GM23338 (cell line): ENCODE measurements around the gene FOXP1. TPM values are rescaled to one million over a fixed set of nuclear protein-coding genes. Genes with fewer than 3 reads are reported as not detected.

Source experiments
- ATAC-seq: fragments of 200-7000 bp; cut with Tn5 transposase; 3 replicates; pipeline ENCODE4 v1.9.1; 2020
- DNase-seq: peaks from one replicate; pipeline ENCODE4 v3.0.0-alpha.2; 2015; ENCODE audit warnings: low spot score
- H2AFZ ChIP-seq: fragments of 200-600 bp; sonication (generic); 2 replicates; pipeline ENCODE4 v1.8.0; 2016; ENCODE audit warnings: antibody characterized with exemption, mild to moderate bottlenecking, moderate library complexity
- H3F3A ChIP-seq: fragments of 200-600 bp; sonication (generic); replicated peaks from 2 replicates; pipeline ENCODE4 v1.8.0; 2017; ENCODE audit warnings: antibody characterized with exemption, mixed run types, low read depth
- H3K27ac ChIP-seq: fragments of 200-600 bp; sonication (generic); 2 replicates; pipeline ENCODE4 v1.6.1; 2016; ENCODE audit warnings: low read depth
- H3K27me3 ChIP-seq: fragments of 200-600 bp; sonication (generic); 2 replicates; pipeline ENCODE4 v1.8.0; 2016; ENCODE audit warnings: mild to moderate bottlenecking, mixed run types, moderate library complexity; ENCODE audit not compliant: insufficient read depth
- H3K36me3 ChIP-seq: fragments of 200-600 bp; sonication (generic); 2 replicates; pipeline ENCODE4 v1.8.0; 2016; ENCODE audit warnings: mild to moderate bottlenecking; ENCODE audit not compliant: insufficient read depth
- H3K4me1 ChIP-seq: fragments of 200-600 bp; sonication (generic); 2 replicates; pipeline ENCODE4 v1.8.0; 2016; ENCODE audit warnings: mild to moderate bottlenecking, moderate library complexity; ENCODE audit not compliant: insufficient read depth
- H3K4me2 ChIP-seq: fragments of 200-600 bp; sonication (generic); 2 replicates; pipeline ENCODE4 v1.7.1; 2017; ENCODE audit warnings: mixed run types
- H3K4me3 ChIP-seq: fragments of 200-600 bp; sonication (generic); 2 replicates; pipeline ENCODE4 v1.6.1; 2016; ENCODE audit warnings: mixed run types
- H3K79me2 ChIP-seq: fragments of 200-600 bp; sonication (generic); replicated peaks from 2 replicates; pipeline ENCODE4 v1.8.0; 2017; ENCODE audit warnings: mild to moderate bottlenecking; ENCODE audit not compliant: insufficient read depth
- H3K9me2 ChIP-seq: fragments of 200-600 bp; sonication (generic); 2 replicates; pipeline ENCODE4 v1.8.0; 2017; ENCODE audit not compliant: insufficient read depth
- H4K20me1 ChIP-seq: fragments of 200-600 bp; sonication (generic); replicated peaks from 2 replicates; pipeline ENCODE4 v1.8.0; 2017; ENCODE audit warnings: mild to moderate bottlenecking; ENCODE audit not compliant: insufficient read depth
- H3K27ac Mint-ChIP-seq: 2 replicates; pipeline ENCODE4 v1.8.0; 2020; ENCODE audit warnings: inconsistent platforms, mild to moderate bottlenecking, moderate library complexity, mixed read lengths
- H3K27me3 Mint-ChIP-seq: 3 replicates; pipeline ENCODE4 v1.8.0; 2022; ENCODE audit warnings: low read depth, mild to moderate bottlenecking, moderate library complexity, mixed read lengths, inconsistent platforms; ENCODE audit not compliant: insufficient read depth, poor library complexity
- H3K36me3 Mint-ChIP-seq: 3 replicates; pipeline ENCODE4 v1.8.0; 2021; ENCODE audit warnings: low read depth, mild to moderate bottlenecking, inconsistent platforms, moderate library complexity, mixed read lengths
- H3K4me1 Mint-ChIP-seq: 3 replicates; pipeline ENCODE4 v1.8.0; 2020; ENCODE audit warnings: mild to moderate bottlenecking, inconsistent platforms, mixed read lengths
- H3K4me3 Mint-ChIP-seq: 3 replicates; pipeline ENCODE4 v1.8.0; 2021; ENCODE audit warnings: moderate library complexity, mild to moderate bottlenecking, inconsistent platforms, mixed read lengths
- H3K9me3 Mint-ChIP-seq: 3 replicates; pipeline ENCODE4 v1.8.0; 2020; ENCODE audit warnings: moderate library complexity, mild to moderate bottlenecking, inconsistent platforms, mixed read lengths
- CREB1 ChIP-seq: fragments of 250-450 bp; sonication (Bioruptor Pico); IDR thresholded peaks from 2 replicates; pipeline ENCODE4 v1.5.0; 2020; ENCODE audit warnings: low read depth, mild to moderate bottlenecking, moderate library complexity
- CTCF ChIP-seq, 2 experiments: fragments of 200-600 bp in 1 of 2; sonication (generic) in 1 of 2; conservative IDR thresholded peaks; 2 replicates each; pipeline versions ENCODE4 v1.5.1 to v1.6.1; 2016 to 2017; ENCODE audit warnings: antibody characterized with exemption in 2 of 2, low read depth in 2 of 2, mild to moderate bottlenecking in 2 of 2, moderate library complexity in 1 of 2
- ETS1 ChIP-seq: IDR thresholded peaks from 2 replicates; pipeline ENCODE4 v1.6.1; 2016; ENCODE audit warnings: antibody characterized with exemption
- EZH2 ChIP-seq: fragments of 200-600 bp; sonication (generic); IDR thresholded peaks from one replicate; pipeline ENCODE4 v1.8.0; 2017; ENCODE audit warnings: antibody characterized with exemption, mild to moderate bottlenecking, low read depth; ENCODE audit not compliant: unreplicated experiment
- EZH2phosphoT487 ChIP-seq: fragments of 200-600 bp; sonication (generic); IDR thresholded peaks from one replicate; pipeline ENCODE4 v1.8.1; 2018; ENCODE audit warnings: antibody characterized with exemption; ENCODE audit not compliant: unreplicated experiment
- JUNB ChIP-seq: IDR thresholded peaks from one replicate; pipeline ENCODE4 v1.6.1; 2016; ENCODE audit warnings: antibody characterized with exemption; ENCODE audit not compliant: unreplicated experiment
- NANOG ChIP-seq: IDR thresholded peaks from 2 replicates; pipeline ENCODE4 v1.6.1; 2016; ENCODE audit warnings: antibody characterized with exemption, borderline replicate concordance
- POLR2AphosphoS5 ChIP-seq: IDR thresholded peaks from 2 replicates; pipeline ENCODE4 v1.6.1; 2016; ENCODE audit warnings: antibody characterized with exemption, low read depth
- REST ChIP-seq: IDR thresholded peaks from one replicate; pipeline ENCODE4 v1.6.1; 2018; ENCODE audit warnings: antibody characterized with exemption; ENCODE audit not compliant: unreplicated experiment
- STAT1 ChIP-seq: IDR thresholded peaks from one replicate; pipeline ENCODE4 v1.6.1; 2016; ENCODE audit warnings: antibody characterized with exemption; ENCODE audit not compliant: unreplicated experiment
- ZNF114 ChIP-seq: fragments of 250-450 bp; sonication (Bioruptor Pico); IDR thresholded peaks from 2 replicates; pipeline ENCODE4 v1.5.0; 2020; ENCODE audit warnings: mild to moderate bottlenecking, moderate library complexity
- ZNF331 ChIP-seq: fragments of 250-450 bp; sonication (Bioruptor Pico); IDR thresholded peaks from 2 replicates; pipeline ENCODE4 v1.5.0; 2020; ENCODE audit warnings: low read depth, mild to moderate bottlenecking, moderate library complexity
- ZNF462 ChIP-seq: fragments of 250-450 bp; sonication (Bioruptor Pico); IDR thresholded peaks from 2 replicates; pipeline ENCODE4 v1.5.0; 2020; ENCODE audit warnings: mild to moderate bottlenecking, moderate library complexity
- polyA plus RNA-seq: library from polyadenylated mRNA; unstranded; fragments of >200 nt; fragmentation: Nextera tagmentation; extraction: Ambion mirVana; gene quantifications from 2 replicates; pipeline ENCODE4 v1.2.1, GENCODE V29; 2016
- total RNA-seq: library from RNA; depleted of rRNA; stranded (reverse); fragments of >200 nt; shearing (Covaris generic); gene quantifications from 2 replicates; pipeline ENCODE4 v1.2.3, GENCODE V29; 2014

The FOXP1 gene
- total and polyA plus RNA-seq, 2 experiments from 2014 or later, result 32.9 to 35.5 TPM

- Mint-ChIP-seq H3K27ac (no peak overlapping the region), H3K36me3 (peaks cover 2% of the 10 kb centered on the region; the same call in 1 of the 3 replicates), H3K4me3 (no peak overlapping the region), H3K4me1 (0 out of 3 replicates have a peak, but pooled peaks cover 2% of the 10 kb centered on the region), H3K9me3 (peaks cover 3% of the 10 kb centered on the region; the same call in 1 of the 3 replicates), H3K27me3 (peaks cover 3% of the 10 kb centered on the region)
- Histone ChIP-seq H3K79me2 (no peaks in the 10 kb centered on the region), H3K4me2 (no peak overlapping the region), H3K36me3 (no peaks in the 10 kb centered on the region), H3K9me2 (0 out of 2 replicates have a peak, but pooled peaks cover 4% of the 10 kb centered on the region), H3K27me3 (no peaks in the 10 kb centered on the region), H3F3A (no peaks in the 10 kb centered on the region), H3K27ac (no peak overlapping the region), H2AFZ (no peak overlapping the region), H3K4me1 (no peaks in the 10 kb centered on the region), H3K4me3 (no peak overlapping the region), H4K20me1 (no peaks in the 10 kb centered on the region)
- no peak for ATAC-seq
- no peak for DNase-seq
- TF ChIP-seq CTCF (conservative IDR thresholded peaks at IDR 0.05; ENCODE audit: low read depth in 2 of 2) (no peak), ZNF462 (CRISPR knock-in tag) (no peak), JUNB (no peak), ZNF331 (CRISPR knock-in tag) (no peak), NANOG (no peak), EZH2 (no peak), POLR2AphosphoS5 (no peak), ZNF114 (no peak), STAT1 (no peak), ETS1 (no peak), CREB1 (CRISPR knock-in tag) (no peak), REST (no peak), EZH2phosphoT487 (no peak)
Measured at GRCh38 chr3:71628522-71628921, 45.0 kb upstream of the FOXP1 start.
